GM21717 (cell line): ENCODE measurements around the gene SSH3.

Experiments
- ATAC-seq: cut with Tn5 transposase; IDR thresholded peaks from one replicate; pipeline ENCODE4 v1.9.1; 2021; ENCODE audit warnings: mild to moderate bottlenecking, moderate library complexity; ENCODE audit not compliant: unreplicated experiment

Gene SSH3

DNA sequence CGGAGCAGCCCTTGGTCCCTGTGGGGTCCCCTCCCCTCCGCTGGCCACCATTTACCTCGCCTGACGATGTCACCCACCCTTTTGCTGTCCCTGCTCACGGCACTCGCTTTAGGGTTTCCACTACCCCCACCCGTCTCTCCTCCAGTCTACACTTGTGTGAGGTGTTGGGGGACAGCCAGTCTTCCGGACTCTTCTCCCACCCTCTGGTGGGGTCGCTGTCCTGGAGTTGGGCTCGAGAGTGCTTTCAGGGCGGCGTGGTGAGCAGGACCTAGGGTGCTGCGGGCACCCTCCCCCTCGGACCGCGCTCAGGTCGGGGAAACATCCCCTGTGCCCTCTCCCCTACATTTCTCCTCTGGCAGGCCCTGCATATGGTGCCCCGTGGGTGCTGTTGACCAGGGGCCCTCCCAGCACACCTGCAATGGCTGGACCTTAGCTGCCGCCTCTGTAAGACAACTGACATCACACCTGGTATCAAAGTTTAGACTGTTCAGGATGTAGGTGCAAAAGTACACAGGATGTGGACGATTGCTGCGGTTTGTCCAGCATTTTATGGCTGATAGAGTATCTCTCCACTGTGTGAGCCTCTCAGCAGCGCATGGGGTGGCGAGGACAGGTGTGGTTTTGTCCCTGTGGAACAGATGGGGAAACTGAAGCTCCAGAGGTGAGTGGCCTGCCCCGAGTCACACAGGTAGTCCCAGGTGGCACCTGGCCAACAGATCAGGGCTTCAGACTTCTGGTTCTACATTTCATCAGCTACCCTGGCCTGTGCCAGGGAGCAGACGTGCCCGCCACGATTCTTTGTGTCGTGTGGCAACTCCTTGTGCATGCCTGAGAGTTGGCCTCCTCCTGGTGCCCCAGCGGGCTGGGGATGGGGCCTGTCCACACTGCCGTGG is 35.9 kb upstream of the SSH3 start:
- ATAC-seq: no peak

- ATAC-seq: peak; percentile 36
These were observed 35.0 kb upstream of the SSH3 start for GRCh38 chr11:67268081-67268961.

DNA sequence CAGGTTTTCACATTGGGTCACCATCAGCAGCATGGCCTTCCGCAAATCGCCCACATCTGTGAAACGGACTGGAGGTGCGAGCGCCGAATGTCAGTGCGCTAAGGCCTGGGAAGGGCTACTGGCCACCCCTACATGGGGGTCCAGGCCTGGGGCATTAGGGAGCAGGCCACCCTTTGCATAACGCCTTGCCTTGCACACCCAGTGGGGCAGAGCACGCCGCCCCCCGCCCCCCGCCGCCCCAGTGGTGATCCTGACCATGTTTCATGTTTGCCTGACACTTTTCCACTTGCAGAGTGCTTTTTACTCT is 34.4 kb upstream of the SSH3 start:
- ATAC-seq: no peak

DNA sequence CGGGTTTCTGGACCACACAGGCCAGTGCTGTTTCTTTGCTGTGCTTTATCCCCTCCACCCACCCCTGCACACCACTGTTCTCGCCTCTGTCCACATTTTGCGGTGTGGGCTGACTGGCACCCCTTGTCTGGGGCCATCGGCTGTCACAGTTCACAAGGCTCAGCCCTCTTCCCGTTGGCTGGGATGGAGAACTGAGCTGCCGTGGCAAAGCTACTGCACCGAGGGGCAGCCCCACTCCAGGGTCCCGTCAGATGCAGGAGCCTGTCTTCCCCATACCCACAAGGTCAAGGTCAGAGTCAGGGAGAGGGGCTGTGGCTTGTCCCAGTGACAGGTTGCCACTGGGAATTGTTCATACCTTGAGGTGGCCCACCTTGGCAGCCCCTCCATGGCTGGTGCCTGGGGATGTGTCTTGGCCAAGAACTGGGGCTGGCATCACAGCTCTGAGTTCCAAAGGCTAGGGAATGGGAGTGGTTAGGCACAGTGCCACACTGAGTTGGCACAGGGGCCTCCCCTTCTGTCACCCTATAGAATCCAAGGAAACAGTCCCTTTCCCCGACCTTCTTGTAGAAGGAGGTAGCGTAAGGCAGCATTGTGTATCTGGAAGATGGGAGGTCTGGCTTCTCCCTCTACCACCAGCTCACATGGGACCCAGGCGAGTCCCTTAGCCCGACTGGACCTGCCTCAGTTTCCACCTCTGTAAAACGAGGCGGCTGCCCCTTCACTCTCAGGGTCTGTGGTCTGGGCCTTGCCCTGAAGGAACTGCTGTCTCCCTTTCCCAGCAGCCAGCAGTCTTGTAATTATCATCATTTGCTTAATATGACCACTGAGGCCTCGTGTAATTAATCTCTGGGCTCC is 33.7 kb upstream of the SSH3 start:
- no peak for ATAC-seq

DNA sequence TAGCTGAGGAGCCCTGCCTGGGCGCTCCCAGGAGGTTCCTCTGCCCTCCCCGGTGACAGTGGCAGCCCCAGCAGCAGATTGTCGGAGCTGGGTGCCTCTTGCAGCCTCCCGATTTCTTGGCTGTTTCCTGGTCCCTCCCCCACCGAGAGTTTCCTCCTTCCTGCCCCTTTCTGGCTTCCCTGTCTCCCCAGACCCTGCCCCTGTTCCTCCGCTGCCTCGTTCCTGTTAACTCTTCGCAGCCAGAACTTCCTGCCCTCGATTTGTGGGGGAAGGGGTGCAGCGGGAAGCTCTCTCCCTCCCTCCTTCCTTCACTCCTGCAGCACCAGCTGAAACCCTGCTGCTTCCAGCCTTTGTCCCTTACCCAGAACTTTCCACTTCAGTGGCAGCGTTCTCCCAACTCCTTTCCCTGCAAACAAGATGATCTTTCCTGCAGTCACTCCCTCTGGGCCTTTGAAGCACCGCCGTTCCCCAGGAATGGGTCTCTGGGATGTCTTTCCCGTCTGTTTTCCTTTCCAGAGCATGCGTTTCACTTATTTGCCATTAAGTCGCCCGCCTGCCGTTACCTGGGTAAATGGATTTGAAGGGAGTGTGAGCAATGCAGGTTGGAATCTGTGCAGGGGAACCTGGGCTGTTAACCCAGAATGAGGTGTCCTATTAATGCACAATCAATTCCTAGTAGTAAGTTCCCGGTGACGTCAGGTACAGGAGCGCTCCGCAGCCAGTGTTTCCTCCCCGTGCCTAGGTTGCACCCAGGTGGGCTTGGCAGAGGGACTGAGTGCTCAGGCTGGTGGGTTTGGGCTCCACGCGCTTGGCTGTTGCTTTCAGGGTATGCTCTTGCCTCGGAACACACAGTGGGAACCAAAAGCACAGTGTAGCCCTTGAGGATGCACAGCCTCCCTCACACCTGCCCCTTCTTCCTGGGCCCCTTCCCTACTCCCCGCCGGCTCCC is 32.8 kb upstream of the SSH3 start:
- no peak for ATAC-seq

DNA sequence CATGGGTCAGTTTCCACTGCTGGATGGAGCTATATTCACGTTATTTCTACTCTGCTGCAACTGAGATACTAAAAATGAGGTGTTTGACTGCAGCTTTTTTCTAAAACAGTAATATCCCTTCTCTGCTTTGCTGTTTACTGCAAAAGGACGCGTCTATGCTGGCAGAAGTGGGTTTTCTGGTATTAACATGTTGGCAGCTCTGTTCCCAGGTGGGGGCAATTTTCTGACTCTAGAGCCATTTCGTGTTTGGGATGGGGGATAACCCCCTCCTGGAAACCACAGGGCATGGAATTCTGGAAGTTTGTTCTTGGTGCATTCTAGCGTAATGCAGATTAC is 32.2 kb upstream of the SSH3 start:
- ATAC-seq: no peak

DNA sequence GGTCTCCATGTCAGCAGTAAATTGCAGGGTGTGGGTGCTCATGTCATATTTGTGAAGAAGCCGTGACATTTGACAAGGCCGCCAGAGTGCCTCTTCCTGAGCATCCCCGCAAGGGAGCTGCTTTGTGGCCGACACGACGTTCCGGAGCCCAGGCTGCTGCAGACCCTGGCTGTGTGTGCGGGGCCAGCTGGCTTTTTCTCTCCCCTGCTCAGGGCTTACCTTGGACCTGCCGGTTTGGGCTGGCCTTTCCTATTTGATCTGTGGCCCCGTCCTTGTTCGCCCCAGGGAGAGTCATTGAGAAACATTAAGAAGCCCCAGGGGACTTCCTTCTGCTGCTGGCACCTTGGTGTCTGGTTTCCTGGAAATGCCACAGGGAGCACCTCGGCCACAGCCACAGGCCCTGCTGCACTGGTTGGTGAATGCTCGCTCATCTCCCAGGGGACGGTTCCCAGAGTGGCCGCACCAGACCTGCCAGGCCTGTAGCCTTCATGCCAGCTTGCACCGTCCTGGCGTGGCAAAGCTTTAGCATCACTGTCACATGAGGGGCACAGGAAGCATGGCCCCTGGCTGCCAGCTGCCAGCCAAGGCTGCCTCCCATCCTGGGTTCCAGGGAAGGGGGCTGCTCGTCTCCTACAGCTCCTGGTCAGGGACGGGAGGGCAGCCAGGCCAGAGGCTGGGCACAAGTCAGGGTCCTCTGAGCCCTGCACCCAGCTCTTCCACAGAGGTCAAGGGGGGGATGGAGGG is 31.6 kb upstream of the SSH3 start:
- no peak for ATAC-seq

GRCh38 chr11:67272327-67273259 is 30.7 kb upstream of the SSH3 start:
- ATAC-seq: no peak

GRCh38 chr11:67273260-67273990 is 29.9 kb upstream of the SSH3 start:
- ATAC-seq: no peak

GRCh38 chr11:67274768-67275605 is 28.3 kb upstream of the SSH3 start:
- no peak for ATAC-seq

- no peak for ATAC-seq
These were observed 27.5 kb upstream of the SSH3 start for GRCh38 chr11:67275606-67276409.

- no peak for ATAC-seq
These were observed 26.5 kb upstream of the SSH3 start for GRCh38 chr11:67276781-67277230.

DNA sequence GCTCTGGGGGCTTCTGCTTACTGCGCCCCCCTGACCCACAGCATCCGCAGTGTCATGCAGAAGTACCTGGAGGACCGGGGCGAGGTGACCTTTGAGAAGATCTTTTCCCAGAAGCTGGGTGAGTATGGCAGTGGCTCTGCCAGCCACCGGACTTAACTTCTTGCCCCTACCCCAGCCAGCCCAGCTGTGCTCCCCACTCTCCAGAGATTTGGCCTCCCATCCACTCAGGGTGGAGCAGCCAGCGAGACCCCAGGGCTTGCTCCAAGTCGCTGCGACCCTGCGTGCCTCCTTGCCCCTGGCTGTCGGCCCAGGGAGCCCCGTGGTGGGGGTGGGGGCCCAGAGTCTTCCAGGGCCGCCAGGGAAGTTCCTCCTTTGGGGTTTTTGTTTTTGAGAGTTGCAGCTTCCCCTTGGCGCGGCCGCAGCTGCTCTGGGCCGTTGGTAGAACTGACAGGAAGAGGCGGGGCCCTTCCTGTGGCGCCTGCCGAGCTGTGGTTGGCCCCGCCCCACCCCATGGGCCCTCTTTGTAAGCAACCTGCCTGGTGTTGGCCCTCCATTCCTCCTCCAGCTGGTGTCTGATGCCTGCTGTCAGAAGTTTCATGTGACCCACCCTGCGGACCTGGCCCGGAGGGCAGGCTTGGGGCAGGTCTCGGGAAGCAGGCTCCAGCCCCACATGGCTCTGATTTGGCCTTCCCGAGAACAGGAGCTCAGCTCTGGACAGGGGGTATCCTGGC is 25.9 kb upstream of the SSH3 start:
- peak; percentile 66 for ATAC-seq

DNA sequence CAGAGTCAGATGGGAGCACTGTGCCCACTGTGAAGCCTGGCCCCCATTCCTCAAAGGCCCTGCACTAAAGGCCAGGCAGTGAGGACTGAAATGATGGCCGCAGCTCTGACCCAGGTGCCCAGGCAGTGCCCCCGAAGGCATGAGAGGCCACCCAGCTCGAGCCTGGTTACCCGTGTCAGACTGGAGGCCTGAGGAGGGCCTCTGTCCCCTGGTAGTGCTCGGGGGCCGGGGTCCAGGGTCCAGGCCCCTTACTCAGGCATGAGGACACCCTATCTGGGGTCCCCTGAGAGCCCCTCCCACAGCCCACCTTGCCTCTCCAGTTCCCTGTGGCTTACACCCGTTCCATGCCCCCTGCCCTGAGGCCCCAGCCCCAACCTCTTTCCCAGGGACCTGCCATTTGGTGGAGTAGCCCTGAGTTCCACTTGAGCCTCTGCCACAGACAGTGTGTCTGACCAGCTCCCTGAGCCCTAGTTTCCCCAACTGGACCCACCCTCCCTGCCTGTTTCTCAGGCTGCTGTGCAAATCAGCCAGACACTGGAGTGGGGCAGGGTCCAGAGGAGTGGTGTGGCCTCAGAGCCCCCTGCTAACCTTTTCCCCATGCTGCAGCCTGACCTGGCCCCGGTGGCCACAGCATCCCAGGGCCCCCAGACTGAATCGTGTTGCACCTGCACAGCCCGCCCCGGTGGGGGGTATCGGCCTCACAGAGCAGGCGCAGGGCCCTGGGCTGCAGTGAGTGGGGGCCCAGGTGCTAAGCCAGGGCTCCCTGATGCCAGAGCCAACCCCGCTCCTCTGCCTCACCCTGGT is 25.0 kb upstream of the SSH3 start:
- no peak for ATAC-seq
